Measurements from ENCODE around the gene C1orf159.

- no peak for TF ChIP-seq EZH2 (IDR thresholded peaks at IDR 0.05)
- TF ChIP-seq POLR2AphosphoS5 (IDR thresholded peaks at IDR 0.05; ENCODE audit: borderline replicate concordance, low read depth, low read length): no peak
- TF ChIP-seq FOXP2 (optimal IDR thresholded peaks at IDR 0.05; ENCODE audit: control extremely low read depth, extremely low read length, insufficient read depth): no peak
These were observed 9.1 kb upstream of the C1orf159 start for GRCh38 chr1:1124786-1125642.
